IMR-90 (cell line): ENCODE measurements around the gene GTPBP4. TPM values are rescaled to one million over a fixed set of nuclear protein-coding genes. Genes with fewer than 3 reads are reported as not detected.

Experiments used
- ATAC-seq: fragments of 200-7000 bp; cut with Tn5 transposase; 2 replicates; pipeline ENCODE4 v1.9.1; 2020; ENCODE audit warnings: low read depth, mild to moderate bottlenecking, moderate library complexity
- BruUV-seq: library from RNA; stranded (reverse); fragments of 400-500 nt; replicated peaks from 2 replicates; lab custom pipeline; 2021; lab: Mats Ljungman, UMichigan
- CTCF ChIA-PET: fragments of 300-600 bp; formaldehyde crosslinking; extraction: SDS; loops from one replicate; lab custom pipeline; 2021; ENCODE audit warnings: antibody characterized with exemption; lab: Yijun Ruan, JAX
- POLR2A ChIA-PET: fragments of 300-600 bp; sonication (Branson Sonifier 250); formaldehyde crosslinking; loops from one replicate; lab custom pipeline; 2022; ENCODE audit warnings: antibody characterized with exemption; ENCODE audit not compliant: unreplicated experiment; lab: Charles Lee
- DNase-seq: peaks from one replicate; pipeline ENCODE4 v3.0.0; 2013
- H2AFZ ChIP-seq: replicated peaks from 2 replicates; pipeline ENCODE3; 2013; ENCODE audit warnings: low read length, mild to moderate bottlenecking; ENCODE audit not compliant: poor library complexity
- H2AK5ac ChIP-seq: 2 replicates; pipeline ENCODE4 v1.6.1; 2013; ENCODE audit warnings: low read depth, low read length, inconsistent platforms
- H2AK9ac ChIP-seq: replicated peaks from 2 replicates; pipeline ENCODE3; 2013; ENCODE audit warnings: mild to moderate bottlenecking, low read depth, low read length, moderate library complexity; ENCODE audit not compliant: poor library complexity
- H2BK120ac ChIP-seq: 2 replicates; pipeline ENCODE4 v1.6.1; 2013; ENCODE audit warnings: low read depth, low read length, inconsistent platforms
- H2BK15ac ChIP-seq: 3 replicates; pipeline ENCODE4 v1.6.1; 2013; ENCODE audit warnings: low read depth, low read length, inconsistent platforms
- H2BK20ac ChIP-seq: 2 replicates; pipeline ENCODE4 v1.6.1; 2013; ENCODE audit warnings: low read depth, mild to moderate bottlenecking, inconsistent platforms, low read length, moderate library complexity
- H2BK5ac ChIP-seq: 2 replicates; pipeline ENCODE4 v1.6.1; 2013; ENCODE audit warnings: mild to moderate bottlenecking, low read depth, low read length, inconsistent platforms; ENCODE audit not compliant: poor library complexity, severe bottlenecking
- H3K14ac ChIP-seq: replicated peaks from 2 replicates; pipeline ENCODE4 v1.6.1; 2013; ENCODE audit warnings: low read depth, low read length, inconsistent platforms
- H3K18ac ChIP-seq: 2 replicates; pipeline ENCODE4 v1.6.1; 2013; ENCODE audit warnings: low read depth, low read length, control low read depth
- H3K23ac ChIP-seq: 2 replicates; pipeline ENCODE4 v1.6.1; 2013; ENCODE audit warnings: low read depth, low read length, inconsistent platforms
- H3K27ac ChIP-seq: 2 replicates; pipeline ENCODE4 v1.5.1; 2013; ENCODE audit warnings: mild to moderate bottlenecking, control low read depth, low read length; ENCODE audit not compliant: insufficient read depth
- H3K27me3 ChIP-seq: 2 replicates; pipeline ENCODE4 v1.6.1; 2013; ENCODE audit warnings: low read length; ENCODE audit not compliant: control insufficient read depth, insufficient read depth
- H3K36me3 ChIP-seq: 2 replicates; pipeline ENCODE4 v1.6.1; 2013; ENCODE audit warnings: low read length, mixed read lengths; ENCODE audit not compliant: control insufficient read depth, insufficient read depth
- H3K4ac ChIP-seq: 2 replicates; pipeline ENCODE4 v1.6.1; 2013; ENCODE audit warnings: low read depth, low read length, inconsistent platforms
- H3K4me1 ChIP-seq: 2 replicates; pipeline ENCODE4 v1.6.1; 2013; ENCODE audit warnings: low read length, mixed read lengths; ENCODE audit not compliant: control insufficient read depth, insufficient read depth
- H3K4me2 ChIP-seq: 2 replicates; pipeline ENCODE4 v1.6.1; 2013; ENCODE audit warnings: low read depth, mild to moderate bottlenecking, control low read depth, low read length, moderate library complexity
- H3K4me3 ChIP-seq: 2 replicates; pipeline ENCODE4 v1.5.1; 2013; ENCODE audit warnings: low read depth, mild to moderate bottlenecking, control low read depth, low read length, moderate library complexity; ENCODE audit not compliant: insufficient read depth
- H3K56ac ChIP-seq: 2 replicates; pipeline ENCODE4 v1.6.1; 2013; ENCODE audit warnings: low read length, inconsistent platforms; ENCODE audit not compliant: insufficient read depth; ENCODE audit errors: extremely low read depth
- H3K79me1 ChIP-seq, 2 experiments: 2 replicates each; pipeline ENCODE4 v1.6.1; 2013; ENCODE audit warnings: low read length in 2 of 2, inconsistent platforms in 1 of 2, low read depth in 1 of 2
- H3K9ac ChIP-seq: 2 replicates; pipeline ENCODE4 v1.6.1; 2013; ENCODE audit warnings: low read depth, low read length, control low read depth
- H3K9me1 ChIP-seq: 2 replicates; pipeline ENCODE4 v1.6.1; 2013; ENCODE audit warnings: low read length, inconsistent platforms; ENCODE audit not compliant: insufficient read depth
- H3K9me3 ChIP-seq: 2 replicates; pipeline ENCODE4 v1.6.1; 2013; ENCODE audit warnings: low read length; ENCODE audit not compliant: control insufficient read depth, insufficient read depth
- H4K20me1 ChIP-seq: 2 replicates; pipeline ENCODE4 v1.6.1; 2013; ENCODE audit warnings: low read length, inconsistent platforms; ENCODE audit not compliant: insufficient read depth
- H4K5ac ChIP-seq: 2 replicates; pipeline ENCODE4 v1.6.1; 2013; ENCODE audit warnings: mild to moderate bottlenecking, low read depth, low read length, control low read depth
- H4K8ac ChIP-seq, 2 experiments: 2 replicates each; pipeline ENCODE4 v1.6.1; 2013; ENCODE audit warnings: low read depth in 2 of 2, low read length in 2 of 2, control low read depth in 1 of 2, inconsistent platforms in 1 of 2
- H4K91ac ChIP-seq: 2 replicates; pipeline ENCODE4 v1.6.1; 2013; ENCODE audit warnings: low read depth, low read length, inconsistent platforms; ENCODE audit not compliant: insufficient read depth
- BHLHE40 ChIP-seq: fragments of 150-350 bp; IDR thresholded peaks from 2 replicates; pipeline ENCODE4 v1.6.1; 2016; ENCODE audit warnings: mild to moderate bottlenecking, low read depth, low read length
- CEBPB ChIP-seq: IDR thresholded peaks from 2 replicates; pipeline ENCODE4 v1.6.1; 2012; ENCODE audit warnings: low read depth, low read length, improper control_type of control experiment
- CHD1 ChIP-seq: IDR thresholded peaks from 2 replicates; pipeline ENCODE4 v1.6.1; 2012; ENCODE audit warnings: low read depth, low read length, improper control_type of control experiment
- CTCF ChIP-seq: conservative IDR thresholded peaks from 2 replicates; pipeline ENCODE4 v1.5.1; 2012; ENCODE audit warnings: mild to moderate bottlenecking, low read depth, low read length, improper control_type of control experiment
- ELK1 ChIP-seq: fragments of 150-350 bp; IDR thresholded peaks from 2 replicates; pipeline ENCODE4 v1.6.1; 2016; ENCODE audit warnings: low read depth, mild to moderate bottlenecking, low read length, moderate library complexity, borderline replicate concordance
- MAZ ChIP-seq: IDR thresholded peaks from 2 replicates; pipeline ENCODE4 v1.6.1; 2012; ENCODE audit warnings: low read depth, mild to moderate bottlenecking, low read length, improper control_type of control experiment, moderate library complexity, borderline replicate concordance
- NFE2L2 ChIP-seq: fragments of 150-350 bp; IDR thresholded peaks from 2 replicates; pipeline ENCODE4 v1.6.1; 2016; ENCODE audit warnings: low read depth, mild to moderate bottlenecking, low read length
- RCOR1 ChIP-seq: IDR thresholded peaks from 2 replicates; pipeline ENCODE4 v1.6.1; 2012; ENCODE audit warnings: mild to moderate bottlenecking, low read length, improper control_type of control experiment; ENCODE audit not compliant: insufficient replicate concordance
- RFX5 ChIP-seq: IDR thresholded peaks from 2 replicates; pipeline ENCODE4 v1.8.0; 2012; ENCODE audit warnings: low read depth, mild to moderate bottlenecking, low read length, moderate library complexity
- USF2 ChIP-seq: fragments of 150-350 bp; IDR thresholded peaks from 2 replicates; pipeline ENCODE4 v1.6.1; 2017; ENCODE audit warnings: mild to moderate bottlenecking, antibody characterized with exemption, low read length, low read depth
- WGBS, 2 experiments: methylation state at CpG; one replicate each; pipeline versions ENCODE4 v1.1.5 to v1.1.7; 2013; ENCODE audit warnings: missing lambda C conversion rate in 2 of 2; ENCODE audit not compliant: insufficient read length in 1 of 2; ENCODE audit errors: extremely low coverage in 2 of 2; 5-methylcytosine and 5-hydroxymethylcytosine counted together
- dilution Hi-C: fragments of 300-500 bp; cut with HindIII; formaldehyde crosslinking; loops from one replicate; pipeline ENCODE4 v1.14.3; 2018; ENCODE audit warnings: low sequenced_read_pairs; ENCODE audit not compliant: unreplicated experiment
- in situ Hi-C: fragments of 300-500 bp; cut with MboI; formaldehyde crosslinking; loops from 3 replicates; pipeline ENCODE4 v1.14.3; 2019; ENCODE audit warnings: low sequenced_read_pairs, inconsistent platforms, mixed read lengths
- intact Hi-C: fragments of 100-400 bp; cut with micrococcal nuclease; formaldehyde crosslinking; loops from 2 replicates; pipeline ENCODE4 v1.10.0; 2022
- polyA plus RNA-seq, 3 experiments: library from polyadenylated mRNA; depleted of rRNA; stranded (reverse); fragments of >200 nt; gene quantifications; 2 replicates each; pipeline ENCODE4 v1.2.3, GENCODE V29; 2012; ENCODE audit warnings: low replicate concordance in 1 of 3
- total RNA-seq: library from RNA; depleted of rRNA; stranded (reverse); fragments of >200 nt; gene quantifications from 2 replicates; pipeline ENCODE4 v1.2.3, GENCODE V29; 2012

Gene GTPBP4
- total and polyA plus RNA-seq, 2 of the 4 experiments (the other 2 are of a cell fraction) = 46.2 to 48.6 TPM

GRCh38 chr10:1061930-1062774, 73.9 kb downstream of the GTPBP4 start (continued):
- no peak for TF ChIP-seq RCOR1

DNA sequence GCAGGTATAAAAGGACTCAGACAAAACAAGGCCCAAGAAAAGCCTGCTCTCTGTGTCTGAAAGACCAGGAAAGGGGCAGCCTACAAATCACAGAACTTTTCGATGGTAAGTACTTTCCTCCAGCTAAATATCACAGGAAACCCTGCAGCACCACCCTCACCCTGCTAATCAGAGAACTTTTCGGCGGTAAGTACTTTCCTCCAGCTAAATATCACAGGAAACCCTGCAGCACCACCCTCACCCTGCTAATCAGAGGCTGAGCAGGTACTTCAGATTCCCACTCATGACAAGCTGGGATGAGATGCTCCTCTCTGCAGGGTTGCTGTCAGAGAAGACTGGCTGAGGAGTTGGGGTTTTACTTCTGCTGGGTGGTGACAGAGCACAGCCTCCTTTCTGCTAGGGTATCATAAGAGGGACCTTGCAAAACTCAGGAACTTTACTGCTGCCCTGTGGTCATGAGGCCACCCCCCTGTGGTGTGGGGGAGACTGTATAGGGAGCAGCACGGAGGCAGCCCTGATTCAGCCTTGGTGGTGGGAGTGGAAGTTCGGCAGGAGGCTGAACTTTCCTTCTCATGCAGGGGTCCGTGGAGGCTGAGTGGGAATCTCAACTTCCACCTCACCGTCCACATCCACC, 75.1 kb downstream of the GTPBP4 start:
- Histone ChIP-seq H4K5ac (no peak overlapping the region), H4K20me1 (peaks cover 21% of the 10 kb centered on the region), H4K91ac (no peak overlapping the region), H3K4me2 (no peak overlapping the region), H3K9me1 (peaks cover 9% of the 10 kb centered on the region; the same call in 1 of the 2 replicates), H3K4ac (no peak overlapping the region), H3K4me3 (no peak overlapping the region), H3K9me3 (no peaks in the 10 kb centered on the region), H2BK5ac (no peak overlapping the region), H2BK20ac (no peak overlapping the region), H3K4me1 (no peaks in the 10 kb centered on the region; the same call in 1 of the 2 replicates), H2BK15ac (no peak overlapping the region), H3K18ac (no peak overlapping the region), H3K14ac (no peak overlapping the region), H3K27me3 (no peaks in the 10 kb centered on the region), H3K23ac (no peak overlapping the region), H2AK9ac (no peak overlapping the region), H3K9ac (no peak overlapping the region), H2AFZ (no peak overlapping the region), H4K8ac (no peak overlapping the region), H2AK5ac (no peak overlapping the region), H3K56ac (no peak overlapping the region), H2BK120ac (no peak overlapping the region), H3K27ac (no peak overlapping the region), H3K36me3 (peaks cover 5% of the 10 kb centered on the region), H3K79me1 (peaks cover 34 to 59% of the 10 kb centered on the region in 2 experiments)
- in situ Hi-C loops = no loop called here
- intact Hi-C loops = no loop called here
- no TSS peak for BruUV-seq
- no peak for ATAC-seq
- dilution Hi-C loops = no loop called here
- DNase-seq = no peak
- CTCF ChIA-PET = no interaction called here
- 87% methylated on average over 3 of the region's 7 CpGs; no CpG with 5 or more reads in 1 of the 2 experiments for WGBS, 2 experiments
- POLR2A ChIA-PET = no interaction called here
- TF ChIP-seq BHLHE40 (no peak), CEBPB (no peak), RFX5 (no peak), RCOR1 (no peak), MAZ (no peak), CTCF (no peak), NFE2L2 (no peak), USF2 (no peak), CHD1 (no peak), ELK1 (no peak)
